Islet of Langerhans (tissue), 1 donor: ENCODE data around the gene CCDC141.
A peak's percentile ranks its signal among the peaks of the same experiment; 100 is the strongest.

Source experiments
- FAIRE-seq: peaks from one replicate; lab custom pipeline; 2011; peaks lifted over from hg19 to GRCh38; lab: Jason Lieb, UNC

CCDC141 gene

GRCh38 chr2:178962805-178963433 is 87.0 kb downstream of the CCDC141 start:
- FAIRE-seq = no peak

- FAIRE-seq = no peak
These were observed 87.8 kb downstream of the CCDC141 start for GRCh38 chr2:178962152-178962551.

GRCh38 chr2:178954049-178954448 is 95.9 kb downstream of the CCDC141 start:
- no peak for FAIRE-seq

DNA sequence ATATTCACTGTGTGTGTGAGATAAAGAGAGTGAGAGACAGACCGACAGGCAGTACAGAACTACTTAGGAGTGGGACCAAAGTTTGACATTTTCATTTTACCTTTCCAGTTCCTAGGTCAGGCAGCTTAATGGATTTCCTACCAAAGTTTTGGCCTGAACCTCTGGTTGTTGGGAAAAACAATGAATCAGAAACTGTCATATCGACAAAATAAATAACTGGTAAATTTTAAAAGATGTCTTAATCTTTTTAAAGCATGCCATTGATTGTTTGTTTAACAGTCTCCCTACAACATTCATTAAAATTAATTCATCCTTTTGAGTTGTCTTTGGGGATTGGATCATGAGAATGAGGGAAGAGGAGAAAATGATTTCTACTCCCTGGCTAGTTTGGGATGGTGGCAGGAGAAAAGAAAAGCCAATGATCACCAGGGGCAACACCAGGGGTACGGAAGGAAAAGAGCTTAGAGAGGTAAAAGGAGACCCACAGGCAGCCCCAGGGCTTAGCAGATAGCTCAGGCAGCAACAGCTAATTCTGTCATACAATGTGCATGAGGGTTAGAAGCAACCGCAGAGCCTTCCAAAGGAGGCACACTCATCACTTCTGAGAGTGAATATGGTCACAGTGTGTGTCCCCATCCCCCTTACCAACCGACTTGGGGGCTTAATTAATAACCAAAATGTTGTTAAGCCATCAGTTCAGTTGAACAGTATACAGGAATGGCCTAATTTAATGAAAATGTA is 98.5 kb downstream of the CCDC141 start:
- FAIRE-seq = no peak

DNA sequence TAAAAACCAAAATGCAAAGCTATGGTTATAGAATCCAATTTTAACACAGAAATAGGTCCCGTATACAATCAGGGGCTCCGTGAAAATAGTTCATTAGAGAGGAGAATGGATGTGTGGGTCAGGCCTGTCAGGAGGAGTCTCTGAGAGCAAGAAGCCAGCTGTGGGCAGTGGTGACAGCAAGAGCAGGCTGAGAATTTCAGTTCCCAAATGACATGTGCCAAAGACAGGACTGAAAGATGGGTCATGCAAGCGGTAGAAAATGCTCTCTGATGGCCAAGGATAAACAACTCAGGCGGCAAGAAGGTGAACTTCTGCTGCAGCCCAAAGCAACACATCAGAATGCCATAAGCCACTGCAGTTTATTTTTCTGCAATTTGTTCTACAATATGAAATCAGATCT is 100.4 kb downstream of the CCDC141 start:
- no peak for FAIRE-seq

GRCh38 chr2:178949151-178949550 is 100.8 kb downstream of the CCDC141 start:
- no peak for FAIRE-seq

DNA sequence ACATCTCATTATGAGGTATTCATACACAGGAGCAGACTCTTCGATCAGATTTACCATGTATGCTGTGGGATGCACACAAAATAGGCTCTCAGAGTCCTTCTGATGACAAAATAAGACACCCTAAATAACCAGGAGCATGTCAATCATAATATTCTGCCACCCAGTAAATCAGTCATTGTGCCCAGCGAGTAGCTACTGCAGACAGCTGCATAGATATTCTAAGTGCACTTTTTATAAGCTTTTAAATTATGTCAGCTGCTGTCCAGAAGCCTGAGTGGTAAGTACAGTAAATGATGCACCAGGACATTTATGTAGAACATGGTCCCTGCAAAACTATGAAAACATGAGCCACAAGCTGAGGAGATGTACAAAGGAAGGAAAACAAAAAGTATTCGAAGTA is 102.9 kb downstream of the CCDC141 start:
- FAIRE-seq = no peak

DNA sequence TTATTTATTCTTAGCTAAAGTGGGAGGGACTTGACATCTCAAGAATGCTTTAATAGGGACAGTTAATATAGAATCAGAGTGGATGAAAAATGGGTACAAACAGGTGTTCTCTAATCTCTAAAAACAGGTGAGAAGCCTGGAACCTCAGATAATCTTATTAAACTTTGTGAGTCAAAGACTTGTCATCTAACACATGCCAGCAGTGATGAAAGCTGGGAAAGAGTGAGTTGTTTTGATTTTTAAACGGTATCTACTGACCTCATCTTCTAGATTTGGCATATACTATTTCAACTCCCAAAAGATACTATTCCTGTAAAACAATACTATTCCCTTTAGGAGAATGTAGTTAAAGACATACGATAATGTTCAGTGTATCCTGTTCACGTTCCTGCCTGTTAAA is 103.4 kb downstream of the CCDC141 start:
- FAIRE-seq = no peak

GRCh38 chr2:178943745-178944144 is 106.2 kb downstream of the CCDC141 start:
- FAIRE-seq = no peak

- FAIRE-seq = no peak
These were observed 115.4 kb downstream of the CCDC141 start for GRCh38 chr2:178934571-178934970.

GRCh38 chr2:178933493-178933892 is 116.4 kb downstream of the CCDC141 start:
- FAIRE-seq = no peak

DNA sequence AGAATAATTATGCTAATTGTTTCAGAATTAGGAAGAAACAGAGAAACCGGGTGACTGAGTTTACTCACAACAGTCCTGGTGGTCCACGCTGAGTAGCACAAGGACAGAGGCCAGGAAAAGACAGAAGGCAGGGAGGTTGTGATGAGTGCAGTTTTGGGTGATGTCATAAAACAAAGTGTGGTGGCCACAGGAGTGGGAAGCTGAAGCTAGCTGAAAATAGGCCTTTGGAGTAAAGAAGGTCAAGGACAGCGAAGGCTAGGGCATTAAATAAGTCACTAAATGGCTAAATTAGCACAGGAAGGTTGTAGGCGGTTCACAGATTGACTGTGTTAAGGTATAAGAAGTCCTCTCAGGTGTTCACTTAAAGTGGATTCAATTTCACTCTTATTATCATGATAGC is 121.9 kb downstream of the CCDC141 start:
- FAIRE-seq = no peak

- FAIRE-seq = no peak
These were observed 122.8 kb downstream of the CCDC141 start for GRCh38 chr2:178927173-178927572.

GRCh38 chr2:178924817-178925216 is 125.1 kb downstream of the CCDC141 start:
- FAIRE-seq = no peak

- no peak for FAIRE-seq
These were observed 126.4 kb downstream of the CCDC141 start for GRCh38 chr2:178923546-178923945.

DNA sequence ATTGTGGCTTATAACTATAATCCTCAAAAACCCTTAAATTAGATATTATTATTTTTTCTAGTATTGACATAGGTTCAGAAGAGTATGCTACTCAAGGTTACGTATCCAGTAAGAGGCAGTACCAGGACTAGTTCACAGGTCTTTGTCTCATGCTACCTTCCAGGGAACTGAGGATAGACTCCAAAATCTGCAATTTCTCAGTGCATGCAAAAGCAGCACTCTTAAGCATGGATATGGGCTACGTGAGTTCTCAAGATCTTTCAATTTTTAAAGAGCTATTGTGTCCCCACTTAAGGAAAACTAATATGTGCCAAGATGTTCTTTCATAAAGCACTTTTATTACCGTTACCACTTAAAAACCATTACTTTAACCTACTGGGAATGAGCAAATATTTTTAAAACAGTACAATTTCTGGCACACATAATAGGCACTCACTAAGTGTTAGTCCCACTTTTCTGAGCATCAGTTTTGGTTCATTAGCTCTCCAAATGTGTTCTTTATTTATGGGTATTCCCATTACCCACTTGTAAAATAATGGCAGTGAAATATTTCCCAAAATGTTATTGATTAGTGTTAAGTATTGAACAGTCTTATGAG is 128.9 kb downstream of the CCDC141 start:
- no peak for FAIRE-seq

DNA sequence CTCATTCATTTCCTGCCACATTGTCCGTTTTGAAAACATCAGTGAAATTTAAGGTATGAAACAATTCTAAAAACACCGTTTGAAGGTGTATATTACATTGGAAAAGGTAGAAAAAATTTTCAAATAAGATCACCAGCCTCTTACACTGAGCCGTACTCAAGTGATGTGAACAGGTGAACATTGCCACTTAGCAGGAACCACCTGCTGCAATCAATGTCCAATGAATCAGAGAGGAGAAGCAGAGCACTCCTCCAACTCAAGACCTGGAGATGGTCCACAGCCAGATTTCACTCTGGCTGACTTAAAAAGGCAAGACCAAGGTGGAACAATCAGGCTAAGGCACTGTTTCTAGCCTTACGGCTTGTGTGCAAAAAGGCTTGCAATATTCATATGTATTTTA is 132.4 kb downstream of the CCDC141 start:
- FAIRE-seq = no peak

GRCh38 chr2:178915423-178916173 is 134.3 kb downstream of the CCDC141 start:
- no peak for FAIRE-seq

- peak; percentile 98 for FAIRE-seq
These were observed 135.6 kb downstream of the CCDC141 start for GRCh38 chr2:178914259-178914849.

DNA sequence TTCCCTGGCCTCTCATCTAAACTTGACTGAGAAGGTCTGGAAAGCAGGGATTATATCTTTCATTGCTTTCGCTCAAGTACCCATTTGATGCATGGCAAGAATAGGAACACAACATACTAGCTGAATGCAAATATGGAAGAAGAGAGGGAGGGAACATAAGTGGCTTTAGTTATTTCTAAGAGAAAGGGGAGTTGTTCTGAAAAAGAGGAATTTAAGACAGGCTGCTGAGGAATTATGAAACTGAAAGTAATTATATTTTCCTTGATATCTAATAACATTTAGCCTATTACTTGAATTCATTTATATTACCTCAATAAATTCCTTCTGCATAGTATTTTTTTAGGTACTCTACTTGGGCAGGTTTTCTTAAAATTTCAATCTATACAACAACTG is 136.9 kb downstream of the CCDC141 start:
- peak; percentile 69 for FAIRE-seq

GRCh38 chr2:178912416-178913048 is 137.4 kb downstream of the CCDC141 start:
- no peak for FAIRE-seq

DNA sequence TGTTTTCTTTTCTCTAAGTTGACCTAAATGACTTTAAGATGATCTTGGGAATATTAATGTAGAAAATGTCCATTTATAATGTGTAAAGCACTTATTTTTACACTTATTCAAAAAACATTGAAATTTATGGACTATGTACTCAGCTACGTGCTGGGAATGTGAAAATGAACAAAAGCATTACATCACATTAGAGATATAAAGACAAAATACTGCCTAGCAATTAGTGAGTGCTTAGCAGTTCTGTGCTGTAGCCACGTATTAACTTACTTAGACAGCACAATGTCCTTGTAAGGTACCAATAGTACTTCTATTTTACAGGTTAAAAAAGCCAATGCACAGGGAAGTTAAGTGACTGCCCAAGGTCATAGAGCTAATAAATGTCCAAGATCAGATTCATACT is 138.9 kb downstream of the CCDC141 start:
- FAIRE-seq = no peak
